ENCODE data around the gene ABLIM1.

- TF ChIP-seq CTCF (IDR thresholded peaks at IDR 0.05; ENCODE audit: poor library complexity, severe bottlenecking) (no peak), POLR2AphosphoS5 (IDR thresholded peaks at IDR 0.05) (no peak)
These were observed 185.2 kb downstream of the ABLIM1 start for GRCh38 chr10:114472877-114473253.
